H1 (cell line): ENCODE measurements around the gene TNNI2. TPM values are rescaled to one million over a fixed set of nuclear protein-coding genes. Genes with fewer than 3 reads are reported as not detected.

ENCODE experiments used
- CTCF ChIA-PET: fragments of 300-600 bp; sonication (Branson Sonifier 250); formaldehyde crosslinking; loops from one replicate; lab custom pipeline; 2021; ENCODE audit not compliant: partially characterized antibody; lab: Charles Lee
- POLR2A ChIA-PET: fragments of 300-600 bp; sonication (Branson Sonifier 250); formaldehyde crosslinking; loops from one replicate; lab custom pipeline; 2021; ENCODE audit warnings: inconsistent platforms; ENCODE audit not compliant: partially characterized antibody; lab: Charles Lee
- DNase-seq, 2 experiments: peaks; one replicate each; pipeline versions ENCODE4 v3.0.0 to v3.0.0-alpha.2; 2010 to 2022; ENCODE audit warnings: low spot score in 2 of 2, low read depth in 1 of 2, mixed read lengths in 1 of 2
- FAIRE-seq: peaks from 2 replicates; lab custom pipeline; 2011; peaks lifted over from hg19 to GRCh38; lab: Jason Lieb, UNC
- H2AFZ ChIP-seq: 2 replicates; pipeline ENCODE4 v1.8.1; 2012; ENCODE audit warnings: low read length, inconsistent platforms
- H2AK5ac ChIP-seq: 2 replicates; pipeline ENCODE4 v1.6.1; 2013; ENCODE audit warnings: low read depth, low read length
- H2BK120ac ChIP-seq: replicated peaks from 2 replicates; pipeline ENCODE3; 2013; ENCODE audit warnings: low read depth, low read length, inconsistent platforms
- H2BK12ac ChIP-seq: 2 replicates; pipeline ENCODE4 v1.6.1; 2013; ENCODE audit warnings: low read depth, low read length
- H2BK15ac ChIP-seq: 2 replicates; pipeline ENCODE4 v1.6.1; 2013; ENCODE audit warnings: low read length
- H2BK20ac ChIP-seq: 2 replicates; pipeline ENCODE4 v1.6.1; 2013; ENCODE audit warnings: low read length
- H2BK5ac ChIP-seq: 2 replicates; pipeline ENCODE4 v1.6.1; 2013; ENCODE audit warnings: low read depth, low read length
- H3K14ac ChIP-seq: 2 replicates; pipeline ENCODE4 v1.6.1; 2013; ENCODE audit warnings: inconsistent platforms; ENCODE audit not compliant: insufficient read length
- H3K18ac ChIP-seq: 2 replicates; pipeline ENCODE4 v1.6.1; 2013; ENCODE audit warnings: low read length; ENCODE audit errors: extremely low read depth
- H3K23ac ChIP-seq: 2 replicates; pipeline ENCODE4 v1.6.1; 2013; ENCODE audit warnings: inconsistent platforms; ENCODE audit not compliant: insufficient read length
- H3K23me2 ChIP-seq: 2 replicates; pipeline ENCODE4 v1.6.1; 2013; ENCODE audit warnings: low read depth, low read length
- H3K27ac ChIP-seq: 2 replicates; pipeline ENCODE4 v1.6.1; 2011; ENCODE audit warnings: low read depth, low read length, inconsistent platforms
- H3K27me3 ChIP-seq, 4 experiments: replicated peaks in 1 of 4; 1 replicate in 1 of 4; 2 replicates in 3 of 4; pipeline versions ENCODE4 v1.6.1 to v1.8.1; 2011 to 2013; ENCODE audit warnings: low read length in 3 of 4, mild to moderate bottlenecking in 3 of 4, inconsistent platforms in 2 of 4, mixed read lengths in 2 of 4, moderate library complexity in 1 of 4; ENCODE audit not compliant: control insufficient read depth in 3 of 4, insufficient read depth in 3 of 4; ENCODE audit errors: extremely low read depth in 1 of 4
- H3K36me3 ChIP-seq, 4 experiments: 2 replicates each; pipeline versions ENCODE4 v1.6.1 to v1.8.1; 2011 to 2013; ENCODE audit warnings: mild to moderate bottlenecking in 4 of 4, low read length in 3 of 4, moderate library complexity in 2 of 4, control low read depth in 1 of 4, inconsistent platforms in 1 of 4; ENCODE audit not compliant: insufficient read depth in 4 of 4, control insufficient read depth in 2 of 4
- H3K4ac ChIP-seq: replicated peaks from 2 replicates; pipeline ENCODE3; 2013; ENCODE audit warnings: low read length, low read depth, mixed read lengths, inconsistent platforms; ENCODE audit not compliant: insufficient read length
- H3K4me1 ChIP-seq, 4 experiments: replicated peaks in 1 of 4; 1 replicate in 1 of 4; 2 replicates in 3 of 4; pipeline versions ENCODE4 v1.6.1 to v1.8.1; 2011 to 2013; ENCODE audit warnings: low read length in 3 of 4, inconsistent platforms in 2 of 4, mixed read lengths in 1 of 4; ENCODE audit not compliant: insufficient read depth in 4 of 4, control insufficient read depth in 3 of 4
- H3K4me2 ChIP-seq, 2 experiments: 2 replicates each; pipeline versions ENCODE4 v1.6.1 to v1.8.1; 2011 to 2013; ENCODE audit warnings: low read depth in 2 of 2, low read length in 2 of 2, control low read depth in 1 of 2, inconsistent platforms in 1 of 2, mild to moderate bottlenecking in 1 of 2; ENCODE audit not compliant: insufficient read depth in 1 of 2
- H3K4me3 ChIP-seq, 4 experiments: fragments of 200-600, 300-600 bp in 1 of 4; sonication (generic), shearing (Covaris generic), sonication (Bioruptor Twin) in 1 of 4; 2 replicates each; pipeline versions ENCODE4 v1.5.1 to v1.8.1; 2011 to 2016; ENCODE audit warnings: low read length in 4 of 4, low read depth in 3 of 4, control low read depth in 2 of 4, inconsistent platforms in 2 of 4, mild to moderate bottlenecking in 2 of 4, mixed read lengths in 1 of 4, moderate library complexity in 1 of 4; ENCODE audit not compliant: insufficient read depth in 2 of 4; ENCODE audit errors: extremely low read depth in 1 of 4
- H3K56ac ChIP-seq: replicated peaks from 2 replicates; pipeline ENCODE3; 2013; ENCODE audit warnings: low read depth, mild to moderate bottlenecking, mixed read lengths, low read length, inconsistent platforms; ENCODE audit not compliant: insufficient read length
- H3K79me1 ChIP-seq: 2 replicates; pipeline ENCODE4 v1.6.1; 2013; ENCODE audit warnings: low read depth, low read length, control low read depth
- H3K79me2 ChIP-seq, 2 experiments: 2 replicates each; pipeline versions ENCODE4 v1.6.1 to v1.8.1; 2012 to 2013; ENCODE audit warnings: low read length in 2 of 2, mild to moderate bottlenecking in 2 of 2, inconsistent platforms in 1 of 2; ENCODE audit not compliant: insufficient read depth in 2 of 2, control insufficient read depth in 1 of 2
- H3K9ac ChIP-seq, 4 experiments: replicated peaks in 1 of 4; 1 replicate in 1 of 4; 2 replicates in 3 of 4; pipeline versions ENCODE4 v1.6.1 to v1.8.1; 2011 to 2013; ENCODE audit warnings: low read depth in 3 of 4, low read length in 3 of 4, control low read depth in 2 of 4, mild to moderate bottlenecking in 2 of 4, moderate library complexity in 2 of 4, inconsistent platforms in 1 of 4; ENCODE audit errors: extremely low read depth in 1 of 4
- H3K9me3 ChIP-seq, 2 experiments: 2 replicates each; pipeline versions ENCODE4 v1.6.1 to v1.8.1; 2012 to 2013; ENCODE audit warnings: mild to moderate bottlenecking in 2 of 2, moderate library complexity in 2 of 2, control low read depth in 1 of 2, inconsistent platforms in 1 of 2, low read depth in 1 of 2, low read length in 1 of 2, mixed read lengths in 1 of 2; ENCODE audit not compliant: insufficient read depth in 2 of 2
- H4K20me1 ChIP-seq, 2 experiments: replicated peaks in 1 of 2; 2 replicates each; pipeline versions ENCODE3 to v1.8.1; 2011 to 2013; ENCODE audit warnings: inconsistent platforms in 2 of 2, low read length in 2 of 2, mild to moderate bottlenecking in 1 of 2; ENCODE audit not compliant: insufficient read depth in 2 of 2, control insufficient read depth in 1 of 2
- H4K5ac ChIP-seq: 2 replicates; pipeline ENCODE4 v1.6.1; 2013; ENCODE audit warnings: low read length, low read depth, mixed read lengths, inconsistent platforms; ENCODE audit not compliant: insufficient read length
- H4K8ac ChIP-seq: 2 replicates; pipeline ENCODE4 v1.8.0; 2013; ENCODE audit warnings: mild to moderate bottlenecking, moderate library complexity, low read length, inconsistent platforms; ENCODE audit not compliant: insufficient read depth; ENCODE audit errors: extremely low read depth
- H4K91ac ChIP-seq: replicated peaks from 2 replicates; pipeline ENCODE3; 2013; ENCODE audit warnings: low read length, mixed read lengths, inconsistent platforms; ENCODE audit not compliant: insufficient read length
- CBX8 ChIP-seq: fragments of 300-800, 300-1000 bp; sonication (generic); IDR thresholded peaks from 2 replicates; pipeline ENCODE4 v1.7.1; 2016; ENCODE audit warnings: low read depth, low read length, borderline replicate concordance
- CREB1 ChIP-seq: IDR thresholded peaks from 2 replicates; pipeline ENCODE4 v1.6.1; 2012; ENCODE audit warnings: inconsistent platforms
- EP300 ChIP-seq, 2 experiments: IDR thresholded peaks; 1 replicate in 1 of 2; 2 replicates in 1 of 2; pipeline ENCODE4 v1.6.1; 2011 to 2012; ENCODE audit warnings: low read depth in 2 of 2, low read length in 2 of 2, mild to moderate bottlenecking in 2 of 2, borderline replicate concordance in 1 of 2, inconsistent platforms in 1 of 2, moderate library complexity in 1 of 2
- JUN ChIP-seq: IDR thresholded peaks from 2 replicates; pipeline ENCODE4 v1.6.1; 2011; ENCODE audit warnings: low read depth, mild to moderate bottlenecking, improper control_type of control experiment, low read length
- MAX ChIP-seq: IDR thresholded peaks from 2 replicates; pipeline ENCODE4 v1.6.1; 2012; ENCODE audit warnings: inconsistent platforms
- PHF8 ChIP-seq: fragments of 200-600 bp; sonication (generic); conservative IDR thresholded peaks from 2 replicates; pipeline ENCODE4 v1.7.1; 2012; ENCODE audit warnings: low read depth, mild to moderate bottlenecking, inconsistent platforms, low read length, moderate library complexity
- SUZ12 ChIP-seq: fragments of 200-600 bp; sonication (generic); IDR thresholded peaks from 2 replicates; pipeline ENCODE4 v1.6.1; 2012; ENCODE audit warnings: mild to moderate bottlenecking, inconsistent platforms, low read length, moderate library complexity, mixed read lengths
- WGBS, 2 experiments: shearing (Covaris generic) in 1 of 2; methylation state at CpG; one replicate each; pipeline versions ENCODE4 v1.1.6 to v1.1.7; 2013 to 2015; ENCODE audit warnings: low lambda C conversion rate in 2 of 2, mixed read lengths in 2 of 2, inconsistent platforms in 1 of 2, low coverage in 1 of 2, missing lambda C conversion rate in 1 of 2; ENCODE audit not compliant: insufficient replicate concordance in 2 of 2, insufficient coverage in 1 of 2, insufficient read length in 1 of 2; ENCODE audit errors: extremely low coverage in 1 of 2, missing lambda C conversion rate in 1 of 2; 5-methylcytosine and 5-hydroxymethylcytosine counted together
- polyA plus RNA-seq, 7 experiments: library from polyadenylated mRNA; depleted of rRNA in 3 of 7; stranded (reverse) in 5 of 7; unstranded in 2 of 7; fragments of >200 nt in 5 of 7; fragments of 200-250 nt in 2 of 7; gene quantifications; 1 replicate in 5 of 7; 2 replicates in 1 of 7; 4 replicates in 1 of 7; pipeline versions ENCODE4 v1.2.1 to v1.2.3, GENCODE V29; 2011 to 2013; ENCODE audit warnings: missing spikeins in 2 of 7, mixed read lengths in 2 of 7
- total RNA-seq: library from RNA; stranded (reverse); fragmentation: NEBNext Ultra II Directional; extraction: Animal tissue kit (Norgen Biotek cat#: 25700); gene quantifications from 2 replicates; pipeline ENCODE4 v1.2.1, GENCODE V29; 2021

TNNI2 gene
- total and polyA plus RNA-seq, 2 of the 8 experiments (the other 6 are each of a cell fraction or from before 2014, with no cell fraction given) = not detected

GRCh38 chr11:1829039-1829820 lies 9.6 kb upstream of the TNNI2 start:
- Histone ChIP-seq H3K56ac (no peak overlapping the region), H4K5ac (no peak overlapping the region), H2BK120ac (no peak overlapping the region), H3K79me1 (no peaks in the 10 kb centered on the region), H2AK5ac (no peak overlapping the region), H2AFZ (no peak overlapping the region), H4K91ac (no peak overlapping the region), H4K8ac (no peak overlapping the region), H3K9me3 (no peaks in the 10 kb centered on the region), H4K20me1 (no peaks in the 10 kb centered on the region), H3K4ac (no peak overlapping the region), H3K4me3 (no peak overlapping the region), H3K79me2 (no peaks in the 10 kb centered on the region), H3K4me1 (peaks cover 0 to 4% (median 3%) of the 10 kb centered on the region in 4 experiments; a peak in 5 of 7 replicates), H3K9ac (no peak overlapping the region), H3K23ac (no peak overlapping the region), H3K27me3 (peaks cover 0 to 6% (median 1%) of the 10 kb centered on the region in 4 experiments; a peak in 3 of 7 replicates), H3K4me2 (no peak overlapping the region), H3K36me3 (no peaks in the 10 kb centered on the region), H3K18ac (no peak overlapping the region), H2BK20ac (no peak overlapping the region), H3K27ac (no peak overlapping the region), H2BK15ac (no peak overlapping the region), H2BK5ac (no peak overlapping the region), H3K14ac (no peak overlapping the region), H2BK12ac (no peak overlapping the region), H3K23me2 (no peaks in the 10 kb centered on the region)
- POLR2A ChIA-PET = no interaction called here
- DNase-seq (no peak), FAIRE-seq (no peak)
- TF ChIP-seq SUZ12 = no peak
- no peak for TF ChIP-seq CBX8
- TF ChIP-seq PHF8 = no peak
- no peak for TF ChIP-seq MAX
- no peak for TF ChIP-seq EP300 (IDR thresholded peaks at IDR 0.05; ENCODE audit: borderline replicate concordance in 1 of 2, low read depth in 2 of 2, low read length in 2 of 2)
- TF ChIP-seq JUN = no peak
- no peak for TF ChIP-seq CREB1
- CTCF ChIA-PET = interaction anchor here (0.6 to 15.8 kb wide), 11 partner anchors 7 to 324 kb away, joined by 3 to 439 read pairs (median 4); no protein-coding TSS in a partner anchor
- WGBS, 2 experiments = 81% methylated on average over 11 of the region's 11 CpGs; no CpG with 5 or more reads in 1 of the 2 experiments
